ENCODE measurements around the gene TTC5. TPM values are rescaled to one million over a fixed set of nuclear protein-coding genes. Genes with fewer than 3 reads are reported as not detected.

The TTC5 gene
- total RNA-seq: 14.9 and 16.7 TPM in 2 replicates

DNA sequence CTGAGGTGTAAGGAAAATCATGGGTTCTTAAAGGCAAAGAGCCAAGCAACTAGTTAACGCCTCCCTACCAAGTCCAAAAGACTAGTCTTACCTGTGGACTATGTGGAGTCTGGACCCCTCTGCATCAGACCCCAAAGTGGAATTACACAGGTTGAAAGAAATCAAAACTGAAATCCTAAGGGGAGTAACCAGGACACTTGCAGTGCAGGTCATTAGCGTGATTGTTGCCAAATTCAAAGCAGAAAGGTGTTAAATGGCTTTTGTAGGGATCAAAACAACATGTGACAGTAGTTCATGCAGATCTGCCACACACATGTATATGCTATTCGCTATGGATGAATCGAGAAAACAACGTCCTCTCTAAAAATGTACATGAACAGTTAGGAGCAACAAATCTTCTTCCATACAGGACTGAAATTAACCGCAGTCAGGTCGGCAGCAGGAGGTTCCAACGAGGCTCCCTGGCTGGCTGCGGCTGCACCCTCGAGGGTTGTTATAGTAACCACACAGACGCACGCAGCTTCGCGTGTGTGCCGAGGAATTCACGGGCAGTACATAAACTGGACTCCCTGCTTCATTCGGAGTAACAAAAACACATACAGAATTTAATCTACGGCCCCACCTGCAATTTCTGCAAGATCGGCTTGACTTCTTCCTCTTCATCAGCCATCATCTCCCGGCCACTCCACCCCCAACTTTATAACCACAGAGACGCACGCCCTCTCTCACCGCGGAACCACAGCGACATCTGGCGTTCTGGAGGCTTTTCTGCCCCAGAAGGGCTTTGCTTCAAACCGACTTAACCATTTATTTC lies at the start of gene TTC5:
TSS of gene TTC5 (minus strand) at position 687 of the 814 bp plus-strand sequence. CDS start at position 673, 14 bp downstream.

DNA sequence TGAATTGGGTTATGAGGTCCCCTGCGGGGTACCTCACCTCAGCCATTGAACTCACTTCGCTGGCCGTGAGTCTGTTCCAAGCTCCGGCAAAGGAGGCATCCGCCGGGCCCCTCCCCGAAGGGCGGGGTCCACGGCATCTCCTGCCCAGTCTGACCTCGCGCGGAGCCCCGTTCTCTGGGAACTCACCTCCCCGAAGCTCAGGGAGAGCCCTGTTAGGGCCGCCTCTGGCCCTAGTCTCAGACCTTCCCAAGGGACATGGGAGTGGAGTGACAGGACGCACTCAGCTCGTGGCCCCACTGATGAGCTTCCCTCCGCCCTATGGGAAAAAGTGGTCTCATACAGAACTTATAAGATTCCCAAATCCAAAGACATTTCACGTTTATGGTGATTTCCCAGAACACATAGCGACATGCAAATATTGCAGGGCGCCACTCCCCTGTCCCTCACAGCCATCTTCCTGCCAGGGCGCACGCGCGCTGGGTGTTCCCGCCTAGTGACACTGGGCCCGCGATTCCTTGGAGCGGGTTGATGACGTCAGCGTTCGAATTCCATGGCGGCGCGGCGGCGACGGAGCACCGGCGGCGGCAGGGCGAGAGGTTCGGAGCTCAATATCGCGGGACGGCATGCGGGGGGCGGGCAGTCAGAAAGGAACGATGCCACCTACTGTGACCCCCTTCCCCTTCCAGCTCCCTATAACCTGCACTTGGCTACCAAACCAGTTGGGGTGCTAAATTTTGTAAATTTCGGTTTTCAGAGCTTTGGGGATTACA lies 37.5 kb upstream of the TTC5 start, which contains the start of gene PARP2:
TSS of gene PARP2 (plus strand) at position 544 of the 770 bp plus-strand sequence. CDS start at position 551, 7 bp downstream.

GRCh38 chr14:20332788-20333493 lies 27.2 kb upstream of the TTC5 start, which contains the start of gene CCNB1IP1:
TSS of gene CCNB1IP1 (minus strand) at chr14:20333279. CDS start at chr14:20316523, 16,756 bp downstream.

Small RNAs within 50 kb of the gene (small RNA-seq; reads per million reads assigned to genes)
- gene SNORA79B (3.7 reads per million, percentile 88 among the genes with 10 or more reads in this experiment), gene SNORD126 (145 reads per million, percentile 98 among the genes with 10 or more reads in this experiment)

Other genes starting within 250 kb of the TTC5 start
- not detected in 2 replicates for gene OR4L1, start 245.9 kb downstream of the TTC5 start, total RNA-seq
- not detected in 2 replicates for gene OR4K17, start 195.2 kb downstream of the TTC5 start, total RNA-seq
- not detected in 2 replicates for gene OR4N5, start 167.1 kb downstream of the TTC5 start, total RNA-seq
- not detected in 2 replicates for gene OR11G2, start 115.1 kb downstream of the TTC5 start, total RNA-seq
- not detected in 2 replicates for gene OR11H6, start 82.2 kb downstream of the TTC5 start, total RNA-seq
- gene OR11H7, start 77.0 kb downstream of the TTC5 start, total RNA-seq: not detected in 2 replicates
- not detected in 2 replicates for gene OR11H4, start 66.7 kb downstream of the TTC5 start, total RNA-seq
- 43.7 and 55.4 TPM in 2 replicates for gene CCNB1IP1, start 27.3 kb upstream of the TTC5 start, total RNA-seq
- 5.3 and 13.0 TPM in 2 replicates for gene PARP2, start 37.7 kb upstream of the TTC5 start, total RNA-seq
- 15.7 and 20.1 TPM in 2 replicates for gene TEP1, start 107.5 kb upstream of the TTC5 start, total RNA-seq
- under 0.01 TPM in 1 of 2 replicates, not detected in the other for gene KLHL33, start 130.2 kb upstream of the TTC5 start, total RNA-seq
- 27.9 and 39.0 TPM in 2 replicates for gene OSGEP, start 148.9 kb upstream of the TTC5 start, total RNA-seq
- 92.7 and 102 TPM in 2 replicates for gene APEX1, start 149.3 kb upstream of the TTC5 start, total RNA-seq
- 18.8 and 19.2 TPM in 2 replicates for gene PIP4P1, start 155.5 kb upstream of the TTC5 start, total RNA-seq
- gene PNP, start 163.5 kb upstream of the TTC5 start, total RNA-seq: 44.0 and 58.5 TPM in 2 replicates
- not detected in 2 replicates for gene RNASE10, start 199.6 kb upstream of the TTC5 start, total RNA-seq

Measured in placental epithelial cell (primary cell).